ENCODE results near the gene OR4D11.

- TF ChIP-seq PATZ1 (CRISPR knock-in tag; IDR thresholded peaks at IDR 0.05; ENCODE audit: borderline replicate concordance) (no peak), TCF4 (CRISPR knock-in tag; IDR thresholded peaks at IDR 0.05; ENCODE audit: borderline replicate concordance) (no peak), CSDC2 (CRISPR knock-in tag; IDR thresholded peaks at IDR 0.05) (no peak), ZNF8 (CRISPR knock-in tag; IDR thresholded peaks at IDR 0.05) (no peak), ARNTL (CRISPR knock-in tag; IDR thresholded peaks at IDR 0.05; ENCODE audit: borderline replicate concordance, low read depth) (no peak), ZC3H10 (CRISPR knock-in tag; IDR thresholded peaks at IDR 0.05) (no peak), TSHZ2 (CRISPR knock-in tag; IDR thresholded peaks at IDR 0.05) (no peak), CREB5 (CRISPR knock-in tag; IDR thresholded peaks at IDR 0.05; ENCODE audit: low read depth) (no peak), ZFP3 (CRISPR knock-in tag; IDR thresholded peaks at IDR 0.05) (no peak)
Measured at GRCh38 chr11:59503276-59503675, at the start of gene OR4D11.
